GM12872 (cell line): ENCODE results near the gene TEP1.

Source experiments
- TF ChIP-seq, protein P1 (sequence below): IDR thresholded peaks from 3 replicates; pipeline ENCODE4 v1.5.1; 2011; ENCODE audit warnings: low read depth, mild to moderate bottlenecking, low read length, moderate library complexity; ENCODE audit not compliant: insufficient read depth

The TEP1 gene

DNA sequence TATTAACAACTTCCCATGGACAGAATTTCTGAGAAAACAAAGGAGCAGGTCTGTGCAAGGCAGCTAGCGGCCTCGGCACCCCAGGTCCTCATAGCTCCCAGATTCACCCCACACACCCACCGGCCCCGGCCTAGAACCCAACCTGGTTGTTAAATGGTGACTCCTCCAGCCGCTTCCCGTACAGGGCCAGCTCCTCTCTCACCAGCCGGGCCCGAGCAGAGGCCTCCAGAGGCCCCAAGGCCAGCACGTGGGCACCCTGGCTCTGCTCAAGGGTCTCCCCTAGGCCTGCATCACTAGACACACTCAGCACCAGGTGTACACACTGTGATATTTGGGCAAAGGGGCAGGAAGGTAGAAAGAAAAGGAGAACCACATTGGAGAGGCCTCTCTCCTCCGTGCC, 30.3 kb downstream of the TEP1 start:
- TF ChIP-seq, protein P1, sequence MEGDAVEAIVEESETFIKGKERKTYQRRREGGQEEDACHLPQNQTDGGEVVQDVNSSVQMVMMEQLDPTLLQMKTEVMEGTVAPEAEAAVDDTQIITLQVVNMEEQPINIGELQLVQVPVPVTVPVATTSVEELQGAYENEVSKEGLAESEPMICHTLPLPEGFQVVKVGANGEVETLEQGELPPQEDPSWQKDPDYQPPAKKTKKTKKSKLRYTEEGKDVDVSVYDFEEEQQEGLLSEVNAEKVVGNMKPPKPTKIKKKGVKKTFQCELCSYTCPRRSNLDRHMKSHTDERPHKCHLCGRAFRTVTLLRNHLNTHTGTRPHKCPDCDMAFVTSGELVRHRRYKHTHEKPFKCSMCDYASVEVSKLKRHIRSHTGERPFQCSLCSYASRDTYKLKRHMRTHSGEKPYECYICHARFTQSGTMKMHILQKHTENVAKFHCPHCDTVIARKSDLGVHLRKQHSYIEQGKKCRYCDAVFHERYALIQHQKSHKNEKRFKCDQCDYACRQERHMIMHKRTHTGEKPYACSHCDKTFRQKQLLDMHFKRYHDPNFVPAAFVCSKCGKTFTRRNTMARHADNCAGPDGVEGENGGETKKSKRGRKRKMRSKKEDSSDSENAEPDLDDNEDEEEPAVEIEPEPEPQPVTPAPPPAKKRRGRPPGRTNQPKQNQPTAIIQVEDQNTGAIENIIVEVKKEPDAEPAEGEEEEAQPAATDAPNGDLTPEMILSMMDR = no peak

DNA sequence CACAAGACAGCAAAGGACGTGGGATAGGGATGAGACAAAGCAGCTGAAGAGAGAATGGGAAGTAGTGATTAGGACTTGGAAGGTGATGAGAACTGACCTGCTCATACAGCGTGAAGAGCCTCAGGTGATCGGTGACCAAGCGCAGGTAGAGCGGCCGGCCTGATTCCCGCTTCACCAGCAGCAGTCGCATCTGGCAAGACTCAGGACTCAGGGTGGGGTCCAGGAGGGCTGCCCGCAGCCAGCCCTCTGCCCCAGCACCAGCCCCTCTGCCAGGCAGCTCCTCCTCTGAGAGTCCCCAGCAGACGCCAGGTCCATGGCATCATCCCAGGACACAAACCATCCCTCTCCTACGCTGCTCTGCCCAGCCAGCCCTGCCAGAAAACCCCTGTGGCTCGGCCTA, 30.8 kb downstream of the TEP1 start:
- TF ChIP-seq, protein P1 = no peak

DNA sequence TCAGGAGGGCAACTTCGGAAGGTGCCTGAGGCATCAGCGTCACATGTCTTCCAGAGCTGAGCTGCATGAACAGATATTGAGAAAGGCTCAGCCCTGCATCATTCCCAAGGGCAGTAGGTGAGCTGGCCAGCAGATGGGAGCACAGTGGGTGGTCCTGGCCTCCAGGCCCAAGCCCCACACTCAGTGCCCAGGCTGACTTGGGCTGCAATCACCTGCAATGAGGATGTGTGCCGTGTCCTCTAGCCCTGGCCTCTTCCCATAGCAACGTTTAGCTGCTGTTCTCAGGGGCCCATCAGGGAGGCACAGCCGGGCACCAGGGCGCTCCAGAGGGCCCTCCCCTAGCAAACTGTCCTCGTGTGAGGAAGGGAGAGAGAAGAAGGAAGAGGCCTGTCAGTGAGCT, 32.0 kb downstream of the TEP1 start:
- TF ChIP-seq, protein P1 = no peak

DNA sequence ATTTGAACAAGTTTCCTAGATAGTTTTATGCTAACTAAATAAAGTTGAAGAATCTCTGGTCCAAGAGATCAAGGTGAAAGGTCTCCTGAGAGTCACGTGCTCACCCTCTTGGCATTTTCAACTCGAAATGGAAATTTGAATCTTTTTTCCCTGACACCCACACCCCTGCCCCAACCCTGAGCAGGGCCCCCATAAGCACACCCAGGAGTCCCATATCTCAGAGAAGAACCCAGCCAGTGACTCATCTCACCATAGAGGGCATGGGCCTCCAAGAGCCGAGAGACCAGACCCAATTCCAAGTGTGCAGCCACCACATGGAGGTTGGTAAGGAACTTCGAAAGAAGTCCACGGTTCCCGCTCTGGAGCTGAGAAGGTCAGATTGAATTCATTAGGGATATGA, 32.6 kb downstream of the TEP1 start:
- TF ChIP-seq, protein P1 = no peak

DNA sequence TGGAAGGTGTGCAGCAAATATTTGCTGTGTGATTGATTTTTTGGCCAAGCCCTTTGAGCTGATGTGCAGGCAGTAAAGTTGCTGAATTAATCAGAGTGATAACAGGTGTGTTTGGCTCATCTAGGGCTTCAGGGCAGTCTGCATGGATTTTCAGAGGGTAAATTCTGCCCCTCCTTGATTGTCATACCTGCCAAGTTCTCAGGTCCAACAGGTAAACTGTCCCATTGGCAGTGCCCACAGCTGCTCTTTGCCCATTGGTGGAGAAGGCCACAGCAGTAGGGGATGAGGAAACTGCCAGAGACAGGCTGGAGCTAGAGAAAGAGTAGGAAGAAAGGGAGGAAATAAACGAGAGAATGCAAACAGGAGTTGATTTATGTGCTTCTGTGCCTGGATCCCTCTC, 33.6 kb downstream of the TEP1 start:
- TF ChIP-seq, protein P1 = no peak

DNA sequence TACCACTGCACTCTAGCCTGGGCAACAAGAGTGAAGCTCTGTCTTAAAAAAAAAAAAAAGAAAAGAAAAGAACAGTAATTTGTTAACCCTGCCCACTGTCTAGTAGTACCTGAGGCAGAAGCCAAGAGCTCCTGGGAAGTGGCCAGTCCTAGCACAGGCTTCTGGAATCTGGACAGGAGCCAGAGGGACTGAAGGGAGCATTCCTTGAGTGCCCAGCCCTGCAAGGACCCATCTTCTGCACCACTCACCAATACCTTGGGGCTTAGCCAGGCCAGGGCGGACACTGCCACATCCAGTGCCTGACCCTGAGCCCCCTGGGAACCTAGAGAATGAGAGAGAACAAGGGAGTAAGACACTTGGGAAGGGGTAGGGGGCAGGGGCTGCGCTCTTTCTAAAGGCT, 36.1 kb downstream of the TEP1 start:
- TF ChIP-seq, protein P1 = no peak

DNA sequence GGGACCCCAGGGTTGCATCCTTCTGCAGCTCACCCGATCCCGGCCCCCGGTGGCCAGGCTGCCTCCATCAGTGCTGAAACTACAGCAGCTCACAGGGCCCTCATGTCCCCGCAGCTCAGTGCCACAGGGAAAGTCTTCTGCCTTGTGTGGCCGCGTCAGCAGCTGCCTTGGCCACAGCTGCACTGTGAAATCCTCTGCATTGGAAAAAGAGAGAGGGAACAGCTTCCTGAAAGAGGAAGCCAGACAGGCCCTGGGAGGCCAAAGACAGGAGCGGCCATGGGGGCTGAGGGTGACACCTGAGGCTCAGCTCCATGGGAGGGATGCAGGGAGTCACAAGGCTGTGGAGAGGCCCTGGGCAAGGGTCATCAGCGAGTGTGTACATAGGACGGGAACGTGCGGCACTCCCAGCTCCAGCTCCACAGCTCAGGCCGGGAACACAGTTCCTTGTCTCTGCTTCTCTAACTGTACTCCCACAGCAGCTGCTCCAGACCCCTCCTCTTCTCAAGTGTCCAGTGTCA, 37.2 kb downstream of the TEP1 start:
- TF ChIP-seq, protein P1 = no peak
